Prostate gland (tissue), 2 donors: Measurements from ENCODE around the gene TP53BP1. TPM values are rescaled to one million over a fixed set of nuclear protein-coding genes. Genes with fewer than 3 reads are reported as not detected.

ENCODE experiments used
- DNase-seq: peaks from one replicate; pipeline ENCODE4 v3.0.0-alpha.2; 2019; ENCODE audit warnings: low spot score
- H3K27ac ChIP-seq, 2 donors: fragments of 200-600 bp; sonication (generic); 2 replicates each; pipeline ENCODE4 v1.5.1; 2017 to 2019
- H3K27me3 ChIP-seq: fragments of 200-600 bp; sonication (generic); replicated peaks from 2 replicates; pipeline ENCODE4 v1.5.1; 2019; ENCODE audit not compliant: insufficient read depth
- H3K36me3 ChIP-seq, 2 donors: fragments of 200-600 bp; sonication (generic); 1 replicate in 1 of 2; 2 replicates in 1 of 2; pipeline versions ENCODE4 v1.5.1 to v1.8.1; 2017 to 2019
- H3K4me1 ChIP-seq: fragments of 200-600 bp; sonication (generic); replicated peaks from 2 replicates; pipeline ENCODE4 v1.5.1; 2019
- H3K4me3 ChIP-seq, 2 donors: fragments of 200-600 bp; sonication (generic); 2 replicates each; pipeline ENCODE4 v1.5.1; 2017 to 2019
- H3K9me3 ChIP-seq: fragments of 200-600 bp; sonication (generic); 2 replicates; pipeline ENCODE4 v1.5.1; 2017
- CTCF ChIP-seq, 4 experiments: fragments of 200-600 bp in 2 of 4; fragments of 450-650 bp in 2 of 4; sonication (generic) in 2 of 4; IDR thresholded peaks; 1 replicate in 3 of 4; 2 replicates in 1 of 4; pipeline ENCODE4 v1.5.1; 2016 to 2019; ENCODE audit warnings: antibody characterized with exemption in 4 of 4, mild to moderate bottlenecking in 2 of 4, moderate library complexity in 2 of 4
- POLR2A ChIP-seq: fragments of 450-650 bp; IDR thresholded peaks from one replicate; pipeline ENCODE4 v1.6.1; 2016; ENCODE audit warnings: antibody characterized with exemption, mild to moderate bottlenecking
- POLR2AphosphoS5 ChIP-seq: sonication (generic); formaldehyde crosslinking; IDR thresholded peaks from one replicate; pipeline ENCODE4 v1.6.1; 2017; ENCODE audit warnings: antibody characterized with exemption
- WGBS: methylation state at CpG from one replicate; pipeline ENCODE4 v1.1.5; 2018; 5-methylcytosine and 5-hydroxymethylcytosine counted together
- intact Hi-C: fragments of 100-400 bp; cut with DNase I; formaldehyde crosslinking; loops from one replicate; pipeline ENCODE4 v1.14.2; 2022
- total RNA-seq, 2 donors: library from RNA; depleted of rRNA; stranded (reverse); fragments of >200 nt; gene quantifications; one replicate each; pipeline ENCODE4 v1.1.0, GENCODE V29; 2016

TP53BP1 gene
- total RNA-seq, 2 donors from 2014 or later: 36.3 to 73.6 TPM

DNA sequence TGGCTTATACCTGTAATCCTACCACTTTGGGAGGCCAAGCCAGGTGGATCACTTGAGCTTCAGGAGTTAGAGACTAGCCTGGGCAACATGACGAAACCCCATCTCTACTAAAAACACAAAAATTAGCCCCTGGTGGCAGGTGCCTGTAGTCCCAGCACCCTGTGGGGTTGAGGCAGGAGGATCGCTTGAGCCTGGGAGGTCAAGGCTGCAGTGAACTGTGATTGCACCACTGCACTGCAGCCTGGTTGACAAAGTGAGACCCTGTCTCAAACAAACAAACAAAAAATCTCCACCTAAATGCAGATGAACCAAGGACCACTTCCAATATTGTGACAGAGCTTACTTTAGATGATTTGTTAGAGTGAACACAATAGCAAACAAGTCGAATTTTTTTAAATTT lies 53.7 kb downstream of the TP53BP1 start:
- no peak overlapping the region for H3K27ac ChIP-seq
- 92% methylated on average over 3 of the region's 3 CpGs for WGBS

DNA sequence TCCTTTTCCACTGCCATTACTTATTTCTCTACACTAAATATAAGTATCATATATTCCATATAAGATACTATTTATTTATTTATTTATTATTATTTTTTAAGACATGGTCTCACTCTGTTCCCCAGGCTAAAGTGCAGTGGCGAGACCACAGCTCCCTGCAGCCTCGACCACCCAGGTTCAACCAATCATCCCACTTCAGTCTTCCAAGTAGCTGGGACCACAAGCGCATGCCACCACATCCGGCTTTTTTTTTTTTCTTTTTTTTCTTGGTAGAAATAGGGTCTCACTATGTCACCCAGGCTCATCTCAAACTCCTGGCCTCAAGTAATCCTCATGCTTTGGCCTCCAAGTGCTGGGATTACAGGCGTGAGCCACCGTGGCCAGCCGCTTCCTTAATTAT lies 56.6 kb downstream of the TP53BP1 start:
- DNase-seq: no peak
- H3K27ac ChIP-seq: no peak overlapping the region
- H3K4me1 ChIP-seq: no peaks in the 10 kb centered on the region
- TF ChIP-seq POLR2A: no peak
- TF ChIP-seq CTCF (IDR thresholded peaks at IDR 0.05): no peak
- no peak for TF ChIP-seq POLR2AphosphoS5
- H3K9me3 ChIP-seq: no peaks in the 10 kb centered on the region
- intact Hi-C loops: loop anchor here (5.0 kb wide), 1 partner anchor 336 kb away; no protein-coding TSS in a partner anchor
- peaks cover 0 to 7% of the 10 kb centered on the region in 2 donors for H3K36me3 ChIP-seq
- H3K4me3 ChIP-seq: no peak overlapping the region
- WGBS: 94% methylated on average over 7 of the region's 7 CpGs
- H3K27me3 ChIP-seq: no peaks in the 10 kb centered on the region

More for the DNA sequence above, 53.7 kb downstream of the TP53BP1 start:
- DNase-seq: no peak
- Histone ChIP-seq H3K4me3 (no peak overlapping the region), H3K4me1 (no peaks in the 10 kb centered on the region), H3K36me3 (peaks cover 0 to 4% of the 10 kb centered on the region in 2 donors), H3K9me3 (no peaks in the 10 kb centered on the region), H3K27me3 (no peaks in the 10 kb centered on the region)
- intact Hi-C loops: loop anchor here (5.0 kb wide), 1 partner anchor 333 kb away; no protein-coding TSS in a partner anchor
- no peak for TF ChIP-seq CTCF (IDR thresholded peaks at IDR 0.05)
- TF ChIP-seq POLR2A: no peak
- TF ChIP-seq POLR2AphosphoS5: no peak

- no peaks in the 10 kb centered on the region for H3K9me3 ChIP-seq
- TF ChIP-seq POLR2A (no peak), CTCF (IDR thresholded peaks at IDR 0.05) (no peak), POLR2AphosphoS5 (no peak)
- no peak overlapping the region for H3K27ac ChIP-seq
- H3K36me3 ChIP-seq: peaks cover 0 to 7% of the 10 kb centered on the region in 2 donors
- H3K4me3 ChIP-seq: no peak overlapping the region
- intact Hi-C loops: no loop called here
- DNase-seq: no peak
- no peaks in the 10 kb centered on the region for H3K27me3 ChIP-seq
- H3K4me1 ChIP-seq: no peaks in the 10 kb centered on the region
Observed at GRCh38 chr15:43434446-43434845, 58.5 kb downstream of the TP53BP1 start.

DNA sequence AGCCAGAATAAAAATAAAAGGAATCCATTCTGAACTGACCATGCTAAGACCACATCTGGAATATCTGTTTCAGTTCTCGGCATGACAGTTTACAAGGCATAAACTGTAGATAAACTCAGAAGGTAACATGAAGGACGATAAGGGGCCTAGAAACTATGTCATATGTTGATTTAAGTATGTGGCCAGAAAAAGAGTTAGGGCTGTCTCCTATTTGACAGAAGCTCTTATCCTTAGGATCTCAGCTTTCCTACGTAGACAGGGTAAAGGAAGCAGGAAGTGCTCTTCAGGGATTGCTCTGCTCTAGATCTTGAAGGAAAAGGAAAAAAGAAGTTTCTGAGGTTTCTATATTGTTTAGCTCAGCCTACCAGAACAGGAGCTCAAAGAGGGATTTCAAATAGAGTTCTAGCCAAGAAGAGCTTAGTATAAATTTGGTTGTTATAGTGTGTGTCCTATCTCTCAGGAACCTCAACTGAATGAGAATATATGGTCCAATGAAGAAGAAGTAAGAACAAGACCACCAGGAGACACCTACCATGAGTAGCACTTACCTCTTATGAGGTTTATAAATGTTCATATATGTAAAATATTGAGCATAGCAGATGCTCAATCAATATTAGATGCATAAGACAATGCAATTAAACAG lies 59.2 kb downstream of the TP53BP1 start:
- Histone ChIP-seq H3K27ac (no peak overlapping the region), H3K27me3 (no peaks in the 10 kb centered on the region), H3K9me3 (no peaks in the 10 kb centered on the region), H3K4me3 (no peak overlapping the region), H3K36me3 (peaks cover 0 to 7% of the 10 kb centered on the region in 2 donors), H3K4me1 (no peaks in the 10 kb centered on the region)
- 78% methylated on average over 3 of the region's 3 CpGs for WGBS
- no peak for DNase-seq
- intact Hi-C loops: no loop called here
- no peak for TF ChIP-seq POLR2AphosphoS5
- no peak for TF ChIP-seq CTCF (IDR thresholded peaks at IDR 0.05)
- no peak for TF ChIP-seq POLR2A

GRCh38 chr15:43433165-43433564 lies 59.8 kb downstream of the TP53BP1 start:
- Histone ChIP-seq H3K27me3 (no peaks in the 10 kb centered on the region), H3K4me3 (no peak overlapping the region), H3K4me1 (no peaks in the 10 kb centered on the region), H3K27ac (no peak overlapping the region), H3K36me3 (peaks cover 0 to 7% of the 10 kb centered on the region in 2 donors), H3K9me3 (no peaks in the 10 kb centered on the region)
- DNase-seq: no peak
- TF ChIP-seq CTCF (IDR thresholded peaks at IDR 0.05): no peak
- intact Hi-C loops: no loop called here
- 89% methylated on average over 4 of the region's 4 CpGs for WGBS
